SK-N-SH treated with all-trans-retinoic acid at 6 μM for 48 hours (cell line): Measurements from ENCODE around the gene ZNF326.

Experiments
- ATAC-seq: fragments of 200-7000 bp; cut with Tn5 transposase; 3 replicates; pipeline ENCODE4 v1.9.1; 2020; ENCODE audit warnings: mild to moderate bottlenecking, moderate library complexity
- ARNTL ChIP-seq: fragments of 450-650 bp; formaldehyde crosslinking; IDR thresholded peaks from 2 replicates; pipeline ENCODE4 v1.5.0; 2020; ENCODE audit warnings: low read depth, mild to moderate bottlenecking, moderate library complexity, borderline replicate concordance
- GLIS3 ChIP-seq: fragments of 250-450 bp; sonication (Bioruptor Pico); IDR thresholded peaks from 2 replicates; pipeline ENCODE4 v1.5.0; 2020; ENCODE audit warnings: mild to moderate bottlenecking, moderate library complexity
- ISL1 ChIP-seq: fragments of 250-450 bp; sonication (Bioruptor Pico); IDR thresholded peaks from 2 replicates; pipeline ENCODE4 v2.1.2; 2022; ENCODE audit warnings: mild to moderate bottlenecking, moderate library complexity
- OSR1 ChIP-seq: fragments of 250-450 bp; sonication (Bioruptor Pico); IDR thresholded peaks from 2 replicates; pipeline ENCODE4 v1.8.0; 2022; ENCODE audit warnings: moderate library complexity, mild to moderate bottlenecking, inconsistent platforms
- PPARA ChIP-seq: fragments of 250-450 bp; sonication (Bioruptor Pico); IDR thresholded peaks from 2 replicates; pipeline ENCODE4 v1.5.0; 2020; ENCODE audit warnings: mild to moderate bottlenecking, borderline replicate concordance
- SNAI2 ChIP-seq: fragments of 250-450 bp; sonication (Bioruptor Pico); IDR thresholded peaks from 2 replicates; pipeline ENCODE4 v1.5.0; 2020; ENCODE audit warnings: mild to moderate bottlenecking, moderate library complexity
- TCF4 ChIP-seq: fragments of 250-450 bp; sonication (Bioruptor Pico); IDR thresholded peaks from 2 replicates; pipeline ENCODE4 v1.8.0; 2021; ENCODE audit warnings: mild to moderate bottlenecking, moderate library complexity, borderline replicate concordance
- ZC3H10 ChIP-seq: fragments of 250-450 bp; sonication (Bioruptor Pico); IDR thresholded peaks from 2 replicates; pipeline ENCODE4 v1.5.1; 2021; ENCODE audit warnings: mild to moderate bottlenecking, moderate library complexity
- ZFP30 ChIP-seq: fragments of 450-650 bp; formaldehyde crosslinking; IDR thresholded peaks from 2 replicates; pipeline ENCODE4 v1.5.0; 2022; ENCODE audit warnings: mild to moderate bottlenecking, moderate library complexity
- ZNF8 ChIP-seq: fragments of 450-650 bp; formaldehyde crosslinking; IDR thresholded peaks from 2 replicates; pipeline ENCODE4 v1.5.0; 2020; ENCODE audit warnings: mild to moderate bottlenecking, moderate library complexity
- TF ChIP-seq, protein P1 (sequence below): fragments of 250-450 bp; sonication (Bioruptor Pico); IDR thresholded peaks from 2 replicates; pipeline ENCODE4 v1.8.0; 2021; ENCODE audit warnings: low read depth, mild to moderate bottlenecking, moderate library complexity, borderline replicate concordance
- TF ChIP-seq, protein P2 (sequence below): fragments of 250-450 bp; sonication (Bioruptor Pico); IDR thresholded peaks from 2 replicates; pipeline ENCODE4 v1.5.1; 2020; ENCODE audit warnings: low read depth, mild to moderate bottlenecking, moderate library complexity
- TF ChIP-seq, protein P3 (sequence below): fragments of 250-450 bp; sonication (Bioruptor Pico); IDR thresholded peaks from 2 replicates; pipeline ENCODE4 v1.8.0; 2020; ENCODE audit warnings: mild to moderate bottlenecking, moderate library complexity, borderline replicate concordance
- TF ChIP-seq, protein P4 (sequence below): fragments of 250-450 bp; sonication (Bioruptor Pico); IDR thresholded peaks from 2 replicates; pipeline ENCODE4 v1.5.0; 2020; ENCODE audit warnings: mild to moderate bottlenecking, moderate library complexity
- TF ChIP-seq, protein P5 (sequence below): fragments of 250-450 bp; sonication (Bioruptor Pico); IDR thresholded peaks from 2 replicates; pipeline ENCODE4 v1.5.1; 2021; ENCODE audit warnings: mild to moderate bottlenecking, moderate library complexity

ZNF326 gene

DNA sequence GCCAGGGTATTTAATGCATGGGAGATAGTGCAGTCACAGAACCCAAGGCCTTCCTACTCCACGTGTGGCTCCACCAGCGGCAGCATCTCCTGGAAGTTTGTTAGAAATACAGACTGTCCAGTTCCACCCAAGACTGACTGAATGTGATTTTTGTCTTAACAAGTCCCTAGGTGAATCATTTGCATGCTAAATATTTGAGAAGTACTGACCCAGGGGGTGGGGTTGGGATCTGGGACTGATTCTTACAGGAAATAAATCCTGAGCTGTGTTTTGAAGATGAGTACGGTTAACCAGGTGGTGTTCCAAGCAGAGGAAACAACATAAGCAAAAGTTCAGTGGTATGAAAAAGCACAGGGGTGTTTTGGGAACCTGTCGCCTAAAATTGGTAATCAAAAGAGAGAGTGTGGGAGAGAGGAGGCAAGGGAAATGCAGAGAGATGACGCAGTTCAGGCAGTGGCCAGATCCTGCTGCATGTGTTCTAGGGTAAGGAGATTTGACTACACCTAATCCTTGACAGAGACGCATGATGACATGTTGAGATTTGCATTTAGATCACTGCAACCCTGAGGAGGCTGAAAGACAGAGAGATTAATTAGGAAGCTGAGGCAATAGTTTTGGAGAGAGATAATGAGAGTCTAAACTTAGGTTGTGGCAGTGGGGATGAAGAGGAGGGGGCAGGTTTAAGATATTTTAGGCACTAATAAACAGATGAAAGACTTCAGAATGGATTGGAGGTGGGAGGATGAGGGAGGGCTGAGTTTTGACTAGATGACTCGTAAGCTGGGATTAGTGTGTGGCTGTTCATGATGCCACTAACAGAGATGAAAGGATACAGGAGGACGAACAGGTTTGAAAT is 3.7 kb upstream of the ZNF326 start (continued):
- TF ChIP-seq, protein P1, sequence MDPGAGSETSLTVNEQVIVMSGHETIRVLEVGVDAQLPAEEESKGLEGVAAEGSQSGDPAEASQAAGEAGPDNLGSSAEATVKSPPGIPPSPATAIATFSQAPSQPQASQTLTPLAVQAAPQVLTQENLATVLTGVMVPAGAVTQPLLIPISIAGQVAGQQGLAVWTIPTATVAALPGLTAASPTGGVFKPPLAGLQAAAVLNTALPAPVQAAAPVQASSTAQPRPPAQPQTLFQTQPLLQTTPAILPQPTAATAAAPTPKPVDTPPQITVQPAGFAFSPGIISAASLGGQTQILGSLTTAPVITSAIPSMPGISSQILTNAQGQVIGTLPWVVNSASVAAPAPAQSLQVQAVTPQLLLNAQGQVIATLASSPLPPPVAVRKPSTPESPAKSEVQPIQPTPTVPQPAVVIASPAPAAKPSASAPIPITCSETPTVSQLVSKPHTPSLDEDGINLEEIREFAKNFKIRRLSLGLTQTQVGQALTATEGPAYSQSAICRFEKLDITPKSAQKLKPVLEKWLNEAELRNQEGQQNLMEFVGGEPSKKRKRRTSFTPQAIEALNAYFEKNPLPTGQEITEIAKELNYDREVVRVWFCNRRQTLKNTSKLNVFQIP, result no peak
- TF ChIP-seq TCF4 (CRISPR knock-in tag) (no peak), ISL1 (CRISPR knock-in tag) (no peak)
- TF ChIP-seq, protein P2, sequence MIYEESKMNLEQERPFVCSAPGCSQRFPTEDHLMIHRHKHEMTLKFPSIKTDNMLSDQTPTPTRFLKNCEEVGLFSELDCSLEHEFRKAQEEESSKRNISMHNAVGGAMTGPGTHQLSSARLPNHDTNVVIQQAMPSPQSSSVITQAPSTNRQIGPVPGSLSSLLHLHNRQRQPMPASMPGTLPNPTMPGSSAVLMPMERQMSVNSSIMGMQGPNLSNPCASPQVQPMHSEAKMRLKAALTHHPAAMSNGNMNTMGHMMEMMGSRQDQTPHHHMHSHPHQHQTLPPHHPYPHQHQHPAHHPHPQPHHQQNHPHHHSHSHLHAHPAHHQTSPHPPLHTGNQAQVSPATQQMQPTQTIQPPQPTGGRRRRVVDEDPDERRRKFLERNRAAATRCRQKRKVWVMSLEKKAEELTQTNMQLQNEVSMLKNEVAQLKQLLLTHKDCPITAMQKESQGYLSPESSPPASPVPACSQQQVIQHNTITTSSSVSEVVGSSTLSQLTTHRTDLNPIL, result no peak

DNA sequence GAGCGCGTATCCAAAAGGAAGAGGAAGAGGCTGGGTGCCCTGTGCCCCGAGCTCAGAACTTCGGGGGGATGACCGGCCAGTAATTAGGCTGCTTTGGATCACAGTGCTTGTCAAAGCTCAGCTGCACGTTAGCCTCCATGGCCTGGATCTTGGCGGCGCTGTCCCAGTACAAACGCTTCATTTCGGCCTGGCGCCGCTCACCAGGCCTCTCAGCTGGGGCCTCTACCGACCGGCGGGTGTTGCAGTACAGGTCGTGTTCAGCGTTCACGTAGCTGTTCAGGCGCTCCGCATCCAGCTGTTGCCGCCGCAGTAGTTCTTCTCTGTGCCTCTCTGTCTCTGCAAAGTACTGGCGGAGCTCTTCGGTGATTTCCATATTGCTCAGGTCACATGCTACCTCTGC is 1.4 kb upstream of the ZNF326 start:
- ATAC-seq, result no peak
- TF ChIP-seq, protein P3, sequence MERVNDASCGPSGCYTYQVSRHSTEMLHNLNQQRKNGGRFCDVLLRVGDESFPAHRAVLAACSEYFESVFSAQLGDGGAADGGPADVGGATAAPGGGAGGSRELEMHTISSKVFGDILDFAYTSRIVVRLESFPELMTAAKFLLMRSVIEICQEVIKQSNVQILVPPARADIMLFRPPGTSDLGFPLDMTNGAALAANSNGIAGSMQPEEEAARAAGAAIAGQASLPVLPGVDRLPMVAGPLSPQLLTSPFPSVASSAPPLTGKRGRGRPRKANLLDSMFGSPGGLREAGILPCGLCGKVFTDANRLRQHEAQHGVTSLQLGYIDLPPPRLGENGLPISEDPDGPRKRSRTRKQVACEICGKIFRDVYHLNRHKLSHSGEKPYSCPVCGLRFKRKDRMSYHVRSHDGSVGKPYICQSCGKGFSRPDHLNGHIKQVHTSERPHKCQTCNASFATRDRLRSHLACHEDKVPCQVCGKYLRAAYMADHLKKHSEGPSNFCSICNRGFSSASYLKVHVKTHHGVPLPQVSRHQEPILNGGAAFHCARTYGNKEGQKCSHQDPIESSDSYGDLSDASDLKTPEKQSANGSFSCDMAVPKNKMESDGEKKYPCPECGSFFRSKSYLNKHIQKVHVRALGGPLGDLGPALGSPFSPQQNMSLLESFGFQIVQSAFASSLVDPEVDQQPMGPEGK, result no peak
- no peak for TF ChIP-seq OSR1 (CRISPR knock-in tag)
- TF ChIP-seq GLIS3 (CRISPR knock-in tag), result no peak
- no peak for TF ChIP-seq SNAI2 (CRISPR knock-in tag)
- TF ChIP-seq ISL1 (CRISPR knock-in tag), result no peak
- no peak for TF ChIP-seq ZNF8 (CRISPR knock-in tag)
- TF ChIP-seq ARNTL (CRISPR knock-in tag), result no peak
- TF ChIP-seq, protein P4, sequence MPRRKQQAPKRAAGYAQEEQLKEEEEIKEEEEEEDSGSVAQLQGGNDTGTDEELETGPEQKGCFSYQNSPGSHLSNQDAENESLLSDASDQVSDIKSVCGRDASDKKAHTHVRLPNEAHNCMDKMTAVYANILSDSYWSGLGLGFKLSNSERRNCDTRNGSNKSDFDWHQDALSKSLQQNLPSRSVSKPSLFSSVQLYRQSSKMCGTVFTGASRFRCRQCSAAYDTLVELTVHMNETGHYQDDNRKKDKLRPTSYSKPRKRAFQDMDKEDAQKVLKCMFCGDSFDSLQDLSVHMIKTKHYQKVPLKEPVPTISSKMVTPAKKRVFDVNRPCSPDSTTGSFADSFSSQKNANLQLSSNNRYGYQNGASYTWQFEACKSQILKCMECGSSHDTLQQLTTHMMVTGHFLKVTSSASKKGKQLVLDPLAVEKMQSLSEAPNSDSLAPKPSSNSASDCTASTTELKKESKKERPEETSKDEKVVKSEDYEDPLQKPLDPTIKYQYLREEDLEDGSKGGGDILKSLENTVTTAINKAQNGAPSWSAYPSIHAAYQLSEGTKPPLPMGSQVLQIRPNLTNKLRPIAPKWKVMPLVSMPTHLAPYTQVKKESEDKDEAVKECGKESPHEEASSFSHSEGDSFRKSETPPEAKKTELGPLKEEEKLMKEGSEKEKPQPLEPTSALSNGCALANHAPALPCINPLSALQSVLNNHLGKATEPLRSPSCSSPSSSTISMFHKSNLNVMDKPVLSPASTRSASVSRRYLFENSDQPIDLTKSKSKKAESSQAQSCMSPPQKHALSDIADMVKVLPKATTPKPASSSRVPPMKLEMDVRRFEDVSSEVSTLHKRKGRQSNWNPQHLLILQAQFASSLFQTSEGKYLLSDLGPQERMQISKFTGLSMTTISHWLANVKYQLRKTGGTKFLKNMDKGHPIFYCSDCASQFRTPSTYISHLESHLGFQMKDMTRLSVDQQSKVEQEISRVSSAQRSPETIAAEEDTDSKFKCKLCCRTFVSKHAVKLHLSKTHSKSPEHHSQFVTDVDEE, result no peak
- TF ChIP-seq, protein P5, sequence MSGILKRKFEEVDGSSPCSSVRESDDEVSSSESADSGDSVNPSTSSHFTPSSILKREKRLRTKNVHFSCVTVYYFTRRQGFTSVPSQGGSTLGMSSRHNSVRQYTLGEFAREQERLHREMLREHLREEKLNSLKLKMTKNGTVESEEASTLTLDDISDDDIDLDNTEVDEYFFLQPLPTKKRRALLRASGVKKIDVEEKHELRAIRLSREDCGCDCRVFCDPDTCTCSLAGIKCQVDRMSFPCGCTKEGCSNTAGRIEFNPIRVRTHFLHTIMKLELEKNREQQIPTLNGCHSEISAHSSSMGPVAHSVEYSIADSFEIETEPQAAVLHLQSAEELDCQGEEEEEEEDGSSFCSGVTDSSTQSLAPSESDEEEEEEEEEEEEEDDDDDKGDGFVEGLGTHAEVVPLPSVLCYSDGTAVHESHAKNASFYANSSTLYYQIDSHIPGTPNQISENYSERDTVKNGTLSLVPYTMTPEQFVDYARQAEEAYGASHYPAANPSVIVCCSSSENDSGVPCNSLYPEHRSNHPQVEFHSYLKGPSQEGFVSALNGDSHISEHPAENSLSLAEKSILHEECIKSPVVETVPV (CRISPR knock-in tag), result no peak
- TF ChIP-seq ZFP30 (CRISPR knock-in tag), result no peak
- no peak for TF ChIP-seq PPARA (CRISPR knock-in tag)
- TF ChIP-seq, all 23 proteins: peak for 0

DNA sequence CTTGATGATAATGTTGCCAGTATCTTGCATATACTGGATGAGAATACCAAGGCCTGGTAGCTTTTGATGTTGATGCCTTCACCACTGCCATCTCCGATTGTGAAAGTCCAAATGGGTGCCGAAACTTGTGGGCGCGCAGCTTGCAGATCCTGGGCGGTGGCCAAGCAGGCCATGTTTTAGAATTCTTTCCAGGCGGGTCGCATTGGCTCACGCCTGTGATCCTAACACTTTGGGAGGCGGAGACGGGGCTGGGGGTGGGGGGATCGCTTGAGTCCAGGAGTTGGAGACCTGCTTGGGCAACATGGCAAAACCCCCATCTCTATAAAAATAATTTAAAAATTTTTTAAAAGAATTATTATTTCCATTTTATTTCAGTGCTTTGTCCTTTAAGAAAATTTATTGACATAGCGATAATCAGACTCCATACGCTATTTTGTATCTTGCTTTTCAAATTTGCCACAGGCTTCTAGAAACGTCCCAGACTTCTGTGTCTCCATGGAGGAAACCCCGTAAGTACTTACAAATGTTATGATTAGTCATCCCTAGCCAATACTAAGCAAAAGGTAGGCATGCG is 592 bp upstream of the ZNF326 start:
- peak; percentile 43; the same call in 1 of the 2 replicates for TF ChIP-seq ZC3H10
- TF ChIP-seq, protein P5 (CRISPR knock-in tag), result no peak
- no peak for TF ChIP-seq ZNF8 (CRISPR knock-in tag)
- ATAC-seq, result no peak
